BJ (cell line): ENCODE results near the gene SMIM23. TPM values are rescaled to one million over a fixed set of nuclear protein-coding genes. Genes with fewer than 3 reads are reported as not detected.

ENCODE experiments used
- CTCF ChIA-PET: fragments of 350-600 bp; formaldehyde crosslinking; extraction: SDS; loops from one replicate; lab custom pipeline; 2021; ENCODE audit warnings: antibody characterized with exemption, inconsistent platforms; lab: Yijun Ruan, JAX
- POLR2A ChIA-PET: fragments of 300-600 bp; sonication (Branson Sonifier 250); formaldehyde crosslinking; extraction: SDS; loops from one replicate; lab custom pipeline; 2021; ENCODE audit warnings: antibody characterized with exemption; lab: Charles Lee
- DNase-seq: peaks from one replicate; pipeline ENCODE4 v3.0.0-alpha.2; 2011; ENCODE audit warnings: low read depth
- H3K27me3 ChIP-seq: 2 replicates; pipeline ENCODE4 v1.6.0; 2011; ENCODE audit warnings: low read length; ENCODE audit not compliant: control insufficient read depth, insufficient read depth
- H3K36me3 ChIP-seq: 2 replicates; pipeline ENCODE4 v1.5.1; 2011; ENCODE audit warnings: low read length; ENCODE audit not compliant: control insufficient read depth, insufficient read depth
- H3K4me3 ChIP-seq: 2 replicates; pipeline ENCODE4 v1.5.1; 2011; ENCODE audit warnings: low read depth, mild to moderate bottlenecking, control low read depth, low read length
- CTCF ChIP-seq: IDR thresholded peaks from 2 replicates; pipeline ENCODE4 v1.5.1; 2011; ENCODE audit warnings: low read depth, mild to moderate bottlenecking, control low read depth, inconsistent platforms, low read length, moderate library complexity; ENCODE audit not compliant: insufficient read depth
- polyA plus RNA-seq: library from polyadenylated mRNA; depleted of rRNA; stranded (reverse); fragments of >200 nt; gene quantifications from 2 replicates; pipeline ENCODE4 v1.2.3, GENCODE V29; 2011

Gene SMIM23
- polyA plus RNA-seq, 1 experiment = not detected

GRCh38 chr5:171832775-171833174 lies 47.2 kb downstream of the SMIM23 start:
- Histone ChIP-seq H3K36me3 (no peaks in the 10 kb centered on the region), H3K4me3 (no peak overlapping the region), H3K27me3 (no peaks in the 10 kb centered on the region)
- no peak for TF ChIP-seq CTCF
- CTCF ChIA-PET = interaction anchor here (1.5 kb wide), 1 partner anchor 414 kb away, joined by 4 read pairs; the partner anchor contains the start of gene FGF18
- POLR2A ChIA-PET = no interaction called here
- no peak for DNase-seq

GRCh38 chr5:171834461-171834860 lies 48.8 kb downstream of the SMIM23 start:
- H3K27me3 ChIP-seq = no peaks in the 10 kb centered on the region
- H3K36me3 ChIP-seq = no peaks in the 10 kb centered on the region
- no peak overlapping the region for H3K4me3 ChIP-seq
- ChIA-PET CTCF (no interaction called here), POLR2A (interaction anchor here (0.6 kb wide), 1 partner anchor 18 kb away, joined by 4 read pairs; no protein-coding TSS in a partner anchor)
- DNase-seq = no peak
- TF ChIP-seq CTCF = no peak

GRCh38 chr5:171835066-171835465 lies 49.4 kb downstream of the SMIM23 start:
- H3K4me3 ChIP-seq = no peak overlapping the region
- POLR2A ChIA-PET = no interaction called here
- no peak for TF ChIP-seq CTCF
- no peaks in the 10 kb centered on the region for H3K27me3 ChIP-seq
- DNase-seq = no peak
- H3K36me3 ChIP-seq = no peaks in the 10 kb centered on the region
- CTCF ChIA-PET = no interaction called here

- no peak for DNase-seq
- POLR2A ChIA-PET = no interaction called here
- TF ChIP-seq CTCF = no peak
- Histone ChIP-seq H3K4me3 (no peak overlapping the region), H3K27me3 (no peaks in the 10 kb centered on the region), H3K36me3 (no peaks in the 10 kb centered on the region)
- CTCF ChIA-PET = interaction anchor here (1.2 kb wide), 1 partner anchor 20 kb away, joined by 3 read pairs; no protein-coding TSS in a partner anchor
Measured at GRCh38 chr5:171837522-171837921, 51.9 kb downstream of the SMIM23 start.

GRCh38 chr5:171838066-171838465 lies 52.4 kb downstream of the SMIM23 start:
- ChIA-PET CTCF (interaction anchor here (0.8 to 1.2 kb wide), 2 partner anchors 19 to 211 kb away, joined by 3 read pairs; no protein-coding TSS in a partner anchor), POLR2A (no interaction called here)
- H3K36me3 ChIP-seq = no peaks in the 10 kb centered on the region
- no peak overlapping the region for H3K4me3 ChIP-seq
- TF ChIP-seq CTCF = no peak
- H3K27me3 ChIP-seq = no peaks in the 10 kb centered on the region
- no peak for DNase-seq
